Effector CD8-positive, alpha-beta T cell (primary cell): ENCODE measurements around the gene LSR.
A peak's percentile ranks its signal among the peaks of the same experiment; 100 is the strongest.

Experiments
- DNase-seq: peaks from one replicate; lab custom pipeline; 2025; lab: John Stamatoyannopoulos, UW
- total RNA-seq, 4 experiments: gene quantifications; one replicate each; lab custom pipeline; 2026; lab: John Stamatoyannopoulos, UW

The LSR gene, protein sequence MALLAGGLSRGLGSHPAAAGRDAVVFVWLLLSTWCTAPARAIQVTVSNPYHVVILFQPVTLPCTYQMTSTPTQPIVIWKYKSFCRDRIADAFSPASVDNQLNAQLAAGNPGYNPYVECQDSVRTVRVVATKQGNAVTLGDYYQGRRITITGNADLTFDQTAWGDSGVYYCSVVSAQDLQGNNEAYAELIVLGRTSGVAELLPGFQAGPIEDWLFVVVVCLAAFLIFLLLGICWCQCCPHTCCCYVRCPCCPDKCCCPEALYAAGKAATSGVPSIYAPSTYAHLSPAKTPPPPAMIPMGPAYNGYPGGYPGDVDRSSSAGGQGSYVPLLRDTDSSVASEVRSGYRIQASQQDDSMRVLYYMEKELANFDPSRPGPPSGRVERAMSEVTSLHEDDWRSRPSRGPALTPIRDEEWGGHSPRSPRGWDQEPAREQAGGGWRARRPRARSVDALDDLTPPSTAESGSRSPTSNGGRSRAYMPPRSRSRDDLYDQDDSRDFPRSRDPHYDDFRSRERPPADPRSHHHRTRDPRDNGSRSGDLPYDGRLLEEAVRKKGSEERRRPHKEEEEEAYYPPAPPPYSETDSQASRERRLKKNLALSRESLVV
- total RNA-seq: 19.6 to 31.1 (median 27.9) reads per million in 4 experiments

DNA sequence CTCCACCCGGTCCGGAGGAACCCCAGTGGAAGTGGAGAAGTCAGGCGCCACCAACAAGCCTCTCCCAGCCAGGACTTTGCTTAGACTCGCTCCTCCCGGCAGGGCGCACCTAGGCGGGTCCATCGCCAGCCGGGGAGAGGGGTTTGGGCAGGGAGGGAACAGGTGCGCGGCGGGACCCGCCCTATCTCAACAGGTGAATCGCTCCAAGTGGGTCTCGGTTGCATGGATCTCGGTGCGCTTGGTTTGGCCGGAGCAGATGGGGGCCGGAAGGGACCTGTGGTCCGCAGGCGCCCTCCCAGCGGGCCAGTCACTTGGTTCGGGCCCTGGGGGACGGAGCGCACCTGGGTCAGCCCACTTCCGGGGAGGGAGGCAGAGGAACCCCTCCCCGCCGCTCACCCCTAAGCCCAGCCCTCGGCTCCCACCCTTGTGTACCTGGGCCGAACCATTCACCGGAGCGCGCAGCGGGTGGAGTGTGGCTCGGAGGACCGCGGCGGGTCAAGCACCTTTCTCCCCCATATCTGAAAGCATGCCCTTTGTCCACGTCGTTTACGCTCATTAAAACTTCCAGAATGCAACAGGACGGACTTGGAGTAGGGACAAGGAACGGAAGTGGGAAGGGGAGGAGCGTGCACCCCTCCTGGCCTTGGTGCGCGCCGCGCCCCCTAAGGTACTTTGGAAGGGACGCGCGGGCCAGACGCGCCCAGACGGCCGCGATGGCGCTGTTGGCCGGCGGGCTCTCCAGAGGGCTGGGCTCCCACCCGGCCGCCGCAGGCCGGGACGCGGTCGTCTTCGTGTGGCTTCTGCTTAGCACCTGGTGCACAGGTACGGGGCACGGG, at the start of gene LSR:
Gene LSR (plus strand): TSS at position 693 of the 836 bp plus-strand sequence. CDS start 21 bp downstream, at position 714.
- peak; percentile 69 for DNase-seq

DNA sequence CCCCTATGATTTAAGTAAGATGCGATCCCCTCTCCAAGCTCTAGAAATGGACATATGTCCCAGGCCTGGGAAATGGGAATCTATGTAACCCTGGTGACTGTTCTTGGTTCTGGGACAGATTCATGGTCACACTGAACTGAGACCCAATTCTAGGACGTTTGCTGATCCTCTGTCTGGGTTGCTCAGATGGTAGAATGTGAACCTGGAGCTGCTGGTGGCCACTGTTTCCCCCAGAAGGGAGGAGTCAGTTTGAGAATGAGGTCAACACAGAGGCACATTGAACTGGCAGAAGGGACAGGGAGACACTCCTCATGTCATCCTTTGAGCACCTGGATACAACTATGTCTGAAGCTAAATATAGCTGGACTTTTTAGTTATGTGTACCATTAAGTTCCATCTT, 49.3 kb upstream of the LSR start:
- no peak for DNase-seq

DNA sequence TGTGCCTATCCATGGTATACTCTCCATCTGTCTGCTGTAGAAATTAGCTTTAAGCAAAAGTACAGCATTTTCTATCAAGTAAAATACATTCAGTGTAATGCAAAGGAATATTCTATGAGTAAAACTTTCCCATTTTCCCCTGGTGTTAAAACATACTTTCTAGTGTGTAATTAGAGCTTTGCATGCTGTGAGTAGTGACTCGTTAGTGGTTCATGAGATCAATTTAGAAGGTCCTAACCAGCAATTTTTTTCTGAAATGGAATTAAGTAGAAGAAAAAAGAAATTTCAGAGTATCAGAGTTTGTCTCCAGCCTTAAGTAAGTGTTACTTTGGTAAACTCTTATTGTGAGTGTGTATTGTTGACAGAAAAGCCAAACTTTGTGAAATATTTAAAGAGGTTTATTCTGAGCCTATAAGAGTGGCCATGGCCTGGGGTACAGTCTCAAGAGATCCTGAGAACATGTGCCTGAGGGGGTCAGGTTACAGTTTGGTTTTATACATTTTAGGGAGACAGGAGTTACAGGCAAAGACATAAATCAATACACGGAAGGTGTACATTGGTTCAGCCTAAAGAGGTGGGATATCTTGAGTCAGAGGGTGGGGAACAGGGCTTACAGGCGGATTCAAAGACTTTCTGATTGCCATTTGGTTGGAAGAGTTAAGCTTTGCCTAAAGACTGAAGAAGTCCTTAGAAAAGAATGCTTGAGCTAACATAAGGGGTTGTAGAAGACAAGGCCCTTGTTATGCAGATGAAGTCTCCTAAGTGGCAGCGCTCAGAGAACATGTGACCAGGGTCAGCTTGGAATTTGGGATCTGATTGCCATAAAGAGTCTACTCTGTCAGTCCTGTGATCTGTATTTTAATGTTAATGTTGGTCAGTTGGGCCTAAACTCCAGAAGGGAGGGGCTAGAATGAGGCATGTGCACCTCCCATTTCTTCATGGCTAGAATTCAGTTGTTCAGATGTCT, 45.8 kb upstream of the LSR start:
- no peak for DNase-seq

DNA sequence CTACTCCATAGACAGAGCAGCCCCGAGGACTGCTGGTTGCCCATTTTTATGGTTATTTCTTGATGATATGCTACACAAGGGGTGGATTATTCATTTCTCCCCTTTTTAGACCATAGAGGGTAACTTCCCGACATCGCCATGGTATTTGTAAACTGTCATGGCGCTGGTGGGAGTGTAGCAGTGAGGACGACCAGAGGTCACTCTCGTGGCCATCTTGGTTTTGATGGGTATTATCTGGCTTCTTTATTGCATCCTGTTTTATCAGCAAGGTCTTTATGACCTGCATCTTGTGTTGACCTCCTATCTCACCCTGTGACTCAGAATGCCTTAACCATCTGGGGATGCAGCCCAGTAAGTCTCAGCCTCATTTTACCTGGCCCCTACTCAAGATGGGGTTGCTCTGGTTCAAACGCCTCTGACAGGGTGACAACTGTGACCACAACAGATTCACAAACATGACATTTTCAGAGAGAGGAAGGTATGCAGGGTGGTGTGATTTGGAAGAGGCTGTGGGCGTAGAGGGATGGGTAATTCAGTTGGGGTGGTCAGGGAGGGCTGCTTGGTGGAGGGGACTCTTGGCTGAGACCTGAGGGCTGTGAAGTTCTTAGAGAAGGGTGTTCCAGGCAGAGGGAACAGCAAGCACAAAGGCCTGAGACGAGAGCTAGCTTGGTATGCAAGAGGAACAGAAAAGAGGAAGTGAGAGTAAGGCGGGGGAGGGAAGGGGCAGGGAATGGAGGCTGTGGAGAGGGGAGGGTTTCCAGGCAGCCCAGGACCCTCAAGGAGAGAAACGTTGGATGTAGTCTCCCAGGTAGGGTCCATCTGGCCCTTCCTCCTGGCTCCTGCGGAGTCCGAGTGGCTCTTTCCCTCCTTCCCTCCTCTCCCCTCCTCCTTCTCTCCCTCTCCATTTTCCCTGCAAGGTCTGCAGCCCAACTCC, 43.7 kb upstream of the LSR start:
- no peak for DNase-seq

DNA sequence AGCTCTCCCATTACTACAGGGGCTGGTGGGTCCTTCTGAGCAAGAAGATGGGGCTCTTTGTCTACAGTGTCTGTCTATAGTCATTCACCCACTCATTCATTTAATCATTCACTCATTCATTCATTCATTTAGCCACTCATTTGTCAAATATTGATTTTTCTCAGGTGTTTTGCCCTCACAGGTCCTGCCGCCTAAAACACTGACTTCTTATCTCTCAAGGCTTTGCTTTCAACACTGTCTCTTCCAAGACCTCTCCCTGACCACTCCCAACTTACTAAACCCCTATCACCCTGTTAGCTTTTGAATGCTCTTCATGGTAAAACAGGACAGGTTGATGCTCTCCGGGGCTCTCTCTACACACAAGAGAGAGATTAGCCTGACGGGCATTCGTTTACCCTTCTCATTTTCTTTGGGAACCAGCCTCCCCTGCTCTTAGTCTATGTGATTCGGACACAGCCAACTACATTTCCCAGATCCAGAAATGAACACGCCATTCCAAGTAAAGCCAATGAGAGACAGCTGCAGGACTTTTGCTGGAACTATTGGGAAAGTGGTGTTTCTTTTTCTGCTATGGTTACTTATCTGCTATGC, 43.0 kb upstream of the LSR start:
- no peak for DNase-seq

DNA sequence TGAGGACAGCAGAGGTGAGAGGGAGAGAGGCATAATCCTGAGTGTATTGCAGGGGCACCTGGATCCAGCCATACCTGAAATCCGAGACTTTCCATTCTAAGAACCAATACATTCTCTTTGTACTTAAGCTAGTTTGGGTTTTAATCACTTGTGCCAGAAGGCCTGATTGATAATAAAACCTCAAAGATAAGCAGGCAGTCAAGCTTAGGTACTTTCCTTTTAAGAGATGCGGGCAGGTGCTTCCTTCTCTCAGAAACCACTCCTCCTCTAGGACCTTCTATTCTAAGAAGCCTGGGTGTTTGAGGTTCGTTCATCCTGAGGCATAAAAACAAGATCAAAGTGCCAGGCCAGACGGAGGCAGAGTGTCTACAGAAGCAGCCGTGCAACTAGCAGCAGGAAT, 42.4 kb upstream of the LSR start:
- DNase-seq: peak; percentile 44

DNA sequence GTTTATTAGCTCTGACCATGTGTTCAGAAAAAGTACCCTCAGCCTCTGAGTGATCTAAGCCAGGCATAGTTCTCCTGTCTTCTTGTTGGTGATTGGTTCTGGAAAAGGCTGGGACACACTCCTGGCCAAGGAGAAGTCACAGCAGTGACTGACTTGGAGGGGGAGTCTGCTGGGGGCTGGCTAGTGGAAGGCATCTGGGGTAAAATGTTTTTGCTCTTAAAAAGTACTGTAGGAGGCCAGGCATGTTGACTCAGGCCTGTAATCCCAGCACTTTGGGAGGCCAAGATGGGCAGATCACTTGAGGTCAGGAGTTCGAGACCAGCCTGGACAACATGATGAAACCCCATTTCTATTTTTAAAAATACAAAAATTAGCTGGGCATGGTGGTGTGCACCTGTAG, 41.9 kb upstream of the LSR start:
- no peak for DNase-seq

DNA sequence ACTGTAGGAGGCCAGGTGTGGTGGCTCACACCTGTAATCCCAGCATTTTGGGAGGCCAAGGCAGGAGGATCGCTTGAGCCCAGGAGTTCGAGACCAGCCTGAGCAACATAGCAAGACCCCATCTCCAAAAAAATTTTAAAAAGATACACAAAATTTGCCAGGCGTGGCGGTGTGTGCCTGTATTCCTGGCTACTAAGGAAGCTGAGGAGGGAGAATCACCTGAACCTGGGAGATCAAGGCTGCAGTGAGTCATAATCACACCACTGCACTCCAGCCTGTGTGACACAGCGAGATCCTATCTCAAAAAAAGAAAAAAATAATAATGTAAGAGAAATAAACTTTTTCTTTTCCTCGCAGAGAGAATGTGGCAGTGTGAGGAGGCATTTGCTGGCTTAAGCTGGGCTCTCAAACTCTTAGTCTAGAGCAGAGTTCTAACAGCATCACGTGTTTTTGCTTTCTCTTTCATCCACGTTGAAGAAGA, 41.4 kb upstream of the LSR start:
- DNase-seq: peak; percentile 31

DNA sequence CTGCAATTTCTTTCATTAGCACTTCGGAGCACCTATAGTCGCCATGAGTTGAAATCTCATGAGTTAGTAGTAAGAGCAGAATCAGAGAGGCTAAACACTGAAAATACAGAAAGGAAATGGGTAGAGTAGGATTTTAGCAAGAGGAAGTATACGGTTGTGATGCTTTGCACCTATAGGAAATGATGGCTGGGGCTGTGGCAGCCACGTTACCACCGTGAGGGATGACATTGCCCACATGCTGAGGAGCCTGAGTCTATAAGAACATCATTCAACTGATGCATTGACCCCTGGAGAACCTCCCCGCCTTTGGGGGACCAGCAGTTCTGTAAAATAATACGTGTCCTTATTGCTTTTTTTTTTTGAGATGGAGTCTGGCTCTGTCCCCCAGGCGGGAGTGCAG, 40.7 kb upstream of the LSR start:
- no peak for DNase-seq

DNA sequence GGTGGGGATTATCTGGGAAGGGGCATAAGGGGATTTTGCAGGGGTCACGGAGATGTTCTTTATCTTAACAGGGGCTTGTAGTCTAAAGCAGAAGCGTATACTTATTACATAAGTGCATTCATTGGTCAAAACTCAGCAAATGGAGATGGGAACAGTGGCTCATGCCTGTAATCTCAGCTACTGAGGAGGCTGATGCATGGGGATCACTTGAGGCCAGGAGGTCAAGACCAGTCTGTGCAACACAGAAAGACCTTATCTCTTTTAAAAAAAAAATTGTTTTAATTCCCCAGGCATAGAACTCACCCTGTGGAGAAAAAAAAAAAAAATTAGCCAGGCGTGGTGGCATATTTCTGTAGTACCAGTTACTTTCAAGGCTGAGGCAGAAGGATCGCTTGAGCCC, 39.2 kb upstream of the LSR start:
- no peak for DNase-seq

DNA sequence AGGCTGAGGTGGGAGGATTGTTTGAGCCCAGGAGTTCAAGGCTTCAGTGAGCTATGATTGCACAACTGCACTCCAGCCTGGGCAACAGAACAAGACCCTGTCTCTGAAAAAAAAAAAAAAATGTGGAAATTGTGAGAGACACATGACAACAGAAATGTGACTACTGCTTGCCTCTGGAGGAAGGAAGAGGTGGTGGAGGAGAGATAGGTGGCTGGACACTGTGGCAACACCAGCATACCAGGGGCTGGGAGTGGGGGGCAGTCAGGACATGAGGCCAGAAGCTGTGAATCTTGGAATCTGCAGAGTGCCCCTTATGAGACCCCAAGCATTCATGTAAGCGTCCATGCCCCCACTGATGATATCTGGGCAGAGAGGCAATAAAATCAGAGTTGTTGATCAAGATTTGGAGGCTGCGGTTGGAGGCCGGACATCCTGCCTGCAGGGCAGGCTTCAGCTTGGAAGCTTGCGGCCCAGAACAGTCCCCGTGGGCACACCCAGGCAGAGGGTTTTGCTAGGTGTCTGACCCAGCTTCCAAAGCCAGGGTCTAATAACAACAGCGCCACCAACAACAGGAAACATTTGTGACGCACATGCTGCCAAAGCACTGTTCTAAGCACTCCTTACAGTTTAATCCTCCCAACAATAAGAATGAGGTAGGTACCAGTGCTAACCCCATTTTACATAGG, 37.1 kb upstream of the LSR start:
- peak; percentile 60 for DNase-seq

DNA sequence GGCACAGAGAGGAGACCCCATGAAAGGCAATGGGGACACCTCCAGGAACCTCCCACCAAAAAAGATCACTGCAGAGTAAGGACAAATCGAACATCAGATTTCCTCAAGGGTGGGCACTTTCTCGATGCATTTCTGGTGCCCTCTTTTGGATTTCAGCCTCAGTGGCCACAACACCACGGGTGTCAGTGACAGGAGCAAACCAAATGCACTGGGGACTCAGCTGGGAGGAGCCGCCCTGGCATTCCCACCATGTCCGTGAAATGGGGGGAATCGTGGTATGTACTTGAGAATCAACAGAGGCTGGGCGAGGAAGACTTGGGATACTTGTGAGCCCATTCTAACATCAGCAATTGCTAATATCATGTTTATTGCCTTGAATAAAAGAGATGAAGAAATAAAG, 36.6 kb upstream of the LSR start:
- peak; percentile 27 for DNase-seq

DNA sequence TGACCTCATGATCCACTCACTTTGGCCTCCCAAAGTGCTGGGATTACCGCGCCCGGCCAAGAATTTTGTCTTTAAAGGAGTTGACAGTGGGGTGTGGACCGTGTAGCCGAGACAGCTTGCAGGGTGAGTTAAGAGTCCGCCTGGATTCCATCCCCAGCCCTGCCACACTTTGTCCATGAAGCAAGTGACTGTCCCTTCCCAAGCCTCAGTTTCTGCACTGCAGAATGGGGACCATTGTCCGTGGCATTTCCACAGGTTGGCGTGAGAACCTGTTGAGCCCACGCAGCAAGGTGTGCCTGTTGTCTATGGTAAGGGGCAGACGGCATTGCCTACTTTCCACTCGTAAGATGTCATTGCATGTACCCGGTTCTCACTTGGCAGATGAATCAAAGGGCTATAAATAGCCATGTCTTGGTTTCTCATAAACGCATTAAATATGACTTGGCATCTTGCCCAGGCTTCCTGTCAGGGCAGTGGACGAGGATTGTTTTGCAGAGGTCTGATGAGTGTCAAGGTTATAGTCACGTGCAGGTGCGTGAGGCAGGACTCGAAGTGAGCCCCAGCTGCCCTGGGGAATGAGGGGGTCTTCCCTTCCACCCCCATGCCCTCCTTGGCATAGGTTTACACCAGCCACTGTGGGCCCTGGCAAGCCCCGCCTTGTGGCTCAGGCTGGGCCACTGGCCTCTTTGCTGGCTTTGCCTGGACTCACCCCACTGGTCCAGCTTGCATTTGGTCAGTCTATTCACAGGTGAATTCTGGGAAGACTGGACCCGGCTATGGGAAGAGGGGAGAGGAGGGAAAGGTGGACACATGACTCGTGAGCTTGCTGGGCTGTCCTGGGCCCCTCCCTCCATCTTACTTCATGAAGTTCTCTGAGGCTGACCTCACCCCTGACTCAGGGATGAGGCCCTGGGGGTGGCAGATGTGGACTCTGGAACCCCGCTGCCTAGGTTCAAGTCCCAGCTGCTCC, 34.9 kb upstream of the LSR start:
- peak; percentile 60 for DNase-seq

DNA sequence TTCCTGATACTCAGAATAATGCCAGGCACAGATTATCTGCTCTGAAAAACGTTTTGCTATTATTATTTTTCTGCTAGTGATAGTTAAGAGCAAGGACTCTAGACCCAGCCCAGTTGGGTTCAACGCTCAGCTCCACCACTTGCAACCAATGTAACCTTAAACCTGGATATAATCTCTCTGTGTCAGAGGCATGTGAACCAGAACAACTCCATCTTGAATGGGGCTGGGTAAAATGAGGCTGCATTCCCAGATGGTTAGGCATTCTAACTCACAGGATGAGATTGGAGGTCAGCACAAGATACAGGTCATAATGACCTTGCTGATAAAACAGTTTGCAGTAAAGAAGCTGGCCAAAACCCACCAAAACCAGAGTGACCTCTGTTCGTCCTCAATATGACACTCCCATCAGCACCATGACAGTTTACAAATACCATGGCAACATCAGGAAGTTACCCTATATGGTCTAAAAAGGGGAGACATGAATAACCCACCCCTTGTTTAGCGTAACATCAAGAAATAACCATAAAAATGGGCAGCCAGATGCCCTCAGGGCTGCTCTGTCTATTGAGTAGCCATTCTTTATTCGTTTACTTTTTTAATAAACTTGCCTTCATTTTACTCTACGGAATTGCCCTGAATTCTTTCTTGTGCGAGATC, 33.9 kb upstream of the LSR start:
- DNase-seq: no peak

DNA sequence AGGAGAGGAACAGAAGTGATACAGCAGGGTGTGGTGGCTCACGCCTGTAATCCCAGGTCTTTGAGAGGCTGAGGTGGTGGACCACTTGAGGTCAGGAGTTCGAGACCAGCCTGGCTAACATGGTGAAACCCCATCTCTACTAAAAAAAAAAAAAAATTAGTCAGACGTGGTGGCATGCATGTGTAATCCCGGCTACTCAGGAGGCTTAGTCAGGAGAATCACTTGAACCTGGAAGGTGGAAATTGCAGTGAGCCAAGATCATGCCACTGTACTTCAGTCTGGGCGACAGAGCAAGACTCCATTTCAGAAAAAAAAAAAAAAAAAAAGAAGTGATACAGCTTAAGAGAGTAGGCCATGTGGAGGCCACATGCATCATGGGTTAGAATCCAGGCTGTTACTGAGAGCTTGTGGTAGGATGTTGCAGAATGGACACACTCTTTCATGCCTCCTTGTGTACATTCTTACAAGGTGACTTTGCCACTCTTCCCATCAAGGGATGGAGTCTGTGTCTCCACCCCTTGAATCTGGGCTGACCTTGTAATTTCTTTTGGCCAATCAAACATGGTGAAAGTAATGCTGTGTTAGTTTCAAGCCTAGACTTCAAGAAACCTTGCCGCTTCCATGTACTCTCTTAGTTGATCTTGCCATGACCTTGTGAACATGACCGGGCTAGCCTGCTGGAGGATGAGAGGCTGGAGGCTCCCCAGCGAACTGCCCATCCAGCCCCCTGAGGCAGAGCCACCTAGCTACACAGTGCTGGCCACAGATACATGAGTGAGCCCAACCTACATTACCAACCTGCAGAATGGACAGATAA, 32.6 kb upstream of the LSR start:
- DNase-seq: no peak

DNA sequence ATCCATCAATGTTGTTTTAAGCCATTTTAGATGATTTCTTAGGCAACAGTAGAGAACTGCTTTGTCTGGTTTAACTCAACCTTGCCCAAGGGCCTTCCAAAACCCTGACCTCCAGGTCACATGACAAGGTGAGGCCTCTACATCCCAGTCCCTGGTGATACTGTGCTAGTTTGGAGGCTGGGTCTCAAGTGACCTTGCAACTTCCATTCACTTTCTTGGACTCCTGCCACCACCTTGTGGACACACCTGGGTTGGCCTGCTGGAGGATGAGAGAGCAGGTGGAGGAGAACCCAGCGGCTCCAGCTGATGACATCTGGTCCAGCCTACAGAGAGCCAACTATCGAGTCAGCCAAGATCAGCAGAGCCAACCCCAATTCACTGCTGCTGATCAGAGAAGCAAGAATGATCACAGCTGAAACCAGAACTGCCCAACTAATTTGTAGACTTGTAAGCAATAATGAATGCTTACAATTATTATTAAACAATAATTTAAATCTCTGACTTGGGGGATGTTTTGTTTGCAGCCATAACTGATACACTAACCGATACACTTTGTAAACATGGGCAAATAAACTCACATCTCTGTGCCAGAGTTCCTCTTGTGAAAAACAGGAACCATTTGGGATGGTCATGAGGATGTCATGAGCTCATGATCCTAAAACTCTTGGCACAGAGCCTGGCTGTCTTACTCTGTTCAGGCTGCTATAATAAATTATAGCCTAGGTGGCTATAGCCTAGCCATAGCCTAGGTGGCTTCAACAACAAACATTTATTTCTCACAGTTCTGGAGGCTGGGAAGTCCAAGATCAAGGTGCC, 31.8 kb upstream of the LSR start:
- peak; percentile 4 for DNase-seq
